Fibroblast of lung (primary cell): ENCODE results near the gene SLCO1C1.

Source experiments
- CTCF ChIP-seq, 2 donors: IDR thresholded peaks in 1 of 2; conservative IDR thresholded peaks in 1 of 2; 1 replicate in 1 of 2; 2 replicates in 1 of 2; pipeline ENCODE4 v1.5.1; 2011 to 2012; ENCODE audit warnings: low read length in 2 of 2, control low read depth in 1 of 2, inconsistent platforms in 1 of 2, low read depth in 1 of 2, mild to moderate bottlenecking in 1 of 2
- EZH2 ChIP-seq: IDR thresholded peaks from 2 replicates; pipeline ENCODE4 v1.5.1; 2012; ENCODE audit warnings: low read length, control low read depth, mild to moderate bottlenecking; ENCODE audit errors: missing control alignments

DNA sequence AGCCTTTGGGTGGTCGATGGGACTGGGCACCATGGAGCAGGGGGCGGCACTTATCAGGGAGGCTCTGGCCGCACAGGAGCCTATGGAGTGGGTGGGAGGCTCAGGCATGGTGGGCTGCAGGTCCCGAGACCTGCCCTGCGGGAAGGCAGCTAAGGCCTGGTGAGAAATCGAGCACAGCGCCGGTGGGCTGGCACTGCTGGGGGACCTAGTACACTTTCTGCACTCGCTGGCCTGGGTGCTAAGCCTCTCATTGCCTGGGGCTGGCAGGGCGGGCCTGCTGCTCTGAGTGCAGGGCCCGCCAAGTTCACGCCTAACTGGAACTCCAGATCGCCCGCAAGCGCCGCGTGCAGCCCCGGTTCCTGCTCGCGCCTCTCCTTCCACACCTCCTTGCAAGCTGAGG lies 82.3 kb downstream of the SLCO1C1 start:
- TF ChIP-seq EZH2 (no peak), CTCF (conservative IDR thresholded peaks at IDR 0.05 in 1 of 2, IDR thresholded peaks at IDR 0.05 in 1 of 2; ENCODE audit: low read depth in 1 of 2, low read length in 2 of 2) (no peak)
